Gastroesophageal sphincter (tissue), 4 donors: ENCODE results near the gene VSTM4. TPM values are rescaled to one million over a fixed set of nuclear protein-coding genes. Genes with fewer than 3 reads are reported as not detected.

Experiments
- ATAC-seq: fragments of 150-250 bp; one replicate; pipeline ENCODE4 v1.9.1; 2016; ENCODE audit warnings: mild to moderate bottlenecking, moderate library complexity
- H3K27ac ChIP-seq, 4 donors: fragments of 200-600 bp; sonication (generic) in 3 of 4; 1 replicate in 3 of 4; 2 replicates in 1 of 4; pipeline ENCODE4 v1.5.1; 2016 to 2019
- H3K27me3 ChIP-seq: fragments of 200-600 bp; sonication (generic); one replicate; pipeline ENCODE4 v1.5.1; 2019
- H3K36me3 ChIP-seq, 2 donors: fragments of 200-600 bp; sonication (generic); one replicate each; pipeline ENCODE4 v1.5.1; 2019; ENCODE audit warnings: control low read depth in 1 of 2
- H3K4me1 ChIP-seq, 3 donors: fragments of 200-600 bp; sonication (generic); 1 replicate in 2 of 3; 2 replicates in 1 of 3; pipeline ENCODE4 v1.5.1; 2016 to 2019; ENCODE audit warnings: control low read depth in 2 of 3
- H3K4me3 ChIP-seq, 2 donors: fragments of 200-600 bp; sonication (generic); one replicate each; pipeline ENCODE4 v1.5.1; 2019; ENCODE audit warnings: mild to moderate bottlenecking in 1 of 2, moderate library complexity in 1 of 2
- H3K9me3 ChIP-seq, 3 donors: fragments of 200-600 bp; sonication (generic); one replicate each; pipeline ENCODE4 v1.5.1; 2017 to 2019; ENCODE audit warnings: control low read depth in 2 of 3
- EP300 ChIP-seq: sonication (generic); formaldehyde crosslinking; IDR thresholded peaks from one replicate; pipeline ENCODE4 v1.6.1; 2017; ENCODE audit warnings: antibody characterized with exemption, mild to moderate bottlenecking
- POLR2A ChIP-seq, 2 donors: fragments of 450-650 bp; IDR thresholded peaks; one replicate each; pipeline ENCODE4 v1.6.1; 2017; ENCODE audit warnings: antibody characterized with exemption in 2 of 2, mild to moderate bottlenecking in 2 of 2, moderate library complexity in 1 of 2
- POLR2AphosphoS5 ChIP-seq: sonication (generic); formaldehyde crosslinking; IDR thresholded peaks from one replicate; pipeline ENCODE4 v1.6.1; 2017; ENCODE audit warnings: antibody characterized with exemption
- WGBS, 2 donors: methylation state at CpG; one replicate each; pipeline ENCODE4 v1.1.5; 2018; ENCODE audit warnings: low coverage in 1 of 2; 5-methylcytosine and 5-hydroxymethylcytosine counted together
- total RNA-seq, 4 donors: library from RNA; depleted of rRNA; stranded (reverse); fragments of >200 nt; gene quantifications; one replicate each; pipeline ENCODE4 v1.1.0, GENCODE V29; 2016
- TF ChIP-seq, protein P1 (sequence below), 4 experiments: fragments of 200-600 bp in 2 of 4; fragments of 450-650 bp in 2 of 4; sonication (generic) in 1 of 4; IDR thresholded peaks; one replicate each; pipeline ENCODE4 v1.5.1; 2017 to 2019; ENCODE audit warnings: antibody characterized with exemption in 4 of 4, mild to moderate bottlenecking in 2 of 4, moderate library complexity in 2 of 4

VSTM4 gene
- total RNA-seq, 4 donors from 2014 or later: 11.4 to 25.1 (median 21.9) TPM

GRCh38 chr10:49025347-49025983 is 89.9 kb downstream of the VSTM4 start:
- H3K27me3 ChIP-seq: no peaks in the 10 kb centered on the region
- no peak for ATAC-seq
- H3K9me3 ChIP-seq: no peaks in the 10 kb centered on the region
- H3K27ac ChIP-seq: peak overlapping the region in 1 of 4 donors; percentile 35
- H3K36me3 ChIP-seq: peaks cover 0 to 15% of the 10 kb centered on the region in 2 donors
- H3K4me3 ChIP-seq: no peak overlapping the region
- H3K4me1 ChIP-seq: no peaks in the 10 kb centered on the region
- WGBS, 2 donors: 75 to 80% methylated on average over 1 of the region's 7 CpGs
- TF ChIP-seq, protein P1, sequence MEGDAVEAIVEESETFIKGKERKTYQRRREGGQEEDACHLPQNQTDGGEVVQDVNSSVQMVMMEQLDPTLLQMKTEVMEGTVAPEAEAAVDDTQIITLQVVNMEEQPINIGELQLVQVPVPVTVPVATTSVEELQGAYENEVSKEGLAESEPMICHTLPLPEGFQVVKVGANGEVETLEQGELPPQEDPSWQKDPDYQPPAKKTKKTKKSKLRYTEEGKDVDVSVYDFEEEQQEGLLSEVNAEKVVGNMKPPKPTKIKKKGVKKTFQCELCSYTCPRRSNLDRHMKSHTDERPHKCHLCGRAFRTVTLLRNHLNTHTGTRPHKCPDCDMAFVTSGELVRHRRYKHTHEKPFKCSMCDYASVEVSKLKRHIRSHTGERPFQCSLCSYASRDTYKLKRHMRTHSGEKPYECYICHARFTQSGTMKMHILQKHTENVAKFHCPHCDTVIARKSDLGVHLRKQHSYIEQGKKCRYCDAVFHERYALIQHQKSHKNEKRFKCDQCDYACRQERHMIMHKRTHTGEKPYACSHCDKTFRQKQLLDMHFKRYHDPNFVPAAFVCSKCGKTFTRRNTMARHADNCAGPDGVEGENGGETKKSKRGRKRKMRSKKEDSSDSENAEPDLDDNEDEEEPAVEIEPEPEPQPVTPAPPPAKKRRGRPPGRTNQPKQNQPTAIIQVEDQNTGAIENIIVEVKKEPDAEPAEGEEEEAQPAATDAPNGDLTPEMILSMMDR (IDR thresholded peaks at IDR 0.05): no peak

- TF ChIP-seq POLR2A (IDR thresholded peaks at IDR 0.05): no peak
- no peak for TF ChIP-seq POLR2AphosphoS5
- TF ChIP-seq, protein P1 (IDR thresholded peaks at IDR 0.05): no peak
- no peak for TF ChIP-seq EP300
- no peak for ATAC-seq
- 64 to 69% methylated on average over 3 of the region's 3 CpGs for WGBS, 2 donors
Measured at GRCh38 chr10:49024484-49024883, 90.8 kb downstream of the VSTM4 start.

DNA sequence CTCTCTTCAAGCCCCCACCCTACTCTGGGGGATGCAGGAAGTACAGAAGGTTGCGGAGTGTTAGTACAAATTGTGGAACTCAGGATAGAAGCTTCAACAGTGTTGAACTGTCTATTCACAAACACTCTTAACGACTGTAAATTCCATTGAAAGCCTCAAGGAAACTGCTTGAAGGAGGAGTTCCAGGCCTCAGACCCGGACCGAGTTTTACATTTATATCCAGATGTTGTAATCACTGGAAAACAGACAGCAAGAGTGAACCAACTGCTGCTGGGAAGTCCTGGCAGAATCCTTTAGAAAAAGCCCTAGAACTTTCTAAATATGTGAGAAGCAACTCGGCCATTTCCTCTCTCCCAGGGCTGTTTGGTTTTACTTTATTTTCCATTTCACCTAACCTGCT is 91.6 kb downstream of the VSTM4 start:
- peak overlapping the region; percentile 25 to 55 (median 42) for H3K27ac ChIP-seq
- peak; percentile 73 for ATAC-seq
- TF ChIP-seq, protein P1 (IDR thresholded peaks at IDR 0.05): no peak
- TF ChIP-seq POLR2AphosphoS5: no peak
- TF ChIP-seq POLR2A (IDR thresholded peaks at IDR 0.05): no peak
- no peak for TF ChIP-seq EP300
- no peaks in the 10 kb centered on the region for H3K9me3 ChIP-seq
- no peak overlapping the region for H3K4me3 ChIP-seq
- no peaks in the 10 kb centered on the region for H3K4me1 ChIP-seq
- H3K36me3 ChIP-seq: peaks cover 0 to 13% of the 10 kb centered on the region in 2 donors
- no peaks in the 10 kb centered on the region for H3K27me3 ChIP-seq
- 29 to 43% methylated on average over 5 of the region's 5 CpGs for WGBS, 2 donors

More at GRCh38 chr10:49024484-49024883, 90.8 kb downstream of the VSTM4 start:
- H3K9me3 ChIP-seq: no peaks in the 10 kb centered on the region
- peaks cover 0 to 8% of the 10 kb centered on the region in 2 donors for H3K36me3 ChIP-seq
- H3K4me1 ChIP-seq: no peaks in the 10 kb centered on the region
- H3K27me3 ChIP-seq: no peaks in the 10 kb centered on the region
- H3K4me3 ChIP-seq: no peak overlapping the region
- peak overlapping the region in 3 of 4 donors; percentile 25 to 48 (median 35) for H3K27ac ChIP-seq

GRCh38 chr10:49023071-49023470 is 92.3 kb downstream of the VSTM4 start:
- Histone ChIP-seq H3K27ac (no peak overlapping the region), H3K4me3 (no peak overlapping the region), H3K4me1 (no peaks in the 10 kb centered on the region), H3K27me3 (no peaks in the 10 kb centered on the region), H3K36me3 (peaks cover 0 to 19% of the 10 kb centered on the region in 2 donors), H3K9me3 (no peaks in the 10 kb centered on the region)
- ATAC-seq: no peak
- TF ChIP-seq EP300: no peak
- no peak for TF ChIP-seq POLR2A (IDR thresholded peaks at IDR 0.05)
- TF ChIP-seq, protein P1 (IDR thresholded peaks at IDR 0.05): no peak
- no peak for TF ChIP-seq POLR2AphosphoS5
- WGBS, 2 donors: 52 to 55% methylated on average over 2 of the region's 2 CpGs

- no peaks in the 10 kb centered on the region for H3K27me3 ChIP-seq
- 88 to 94% methylated on average over 6 of the region's 6 CpGs for WGBS, 2 donors
- H3K4me3 ChIP-seq: no peak overlapping the region
- no peaks in the 10 kb centered on the region for H3K4me1 ChIP-seq
- peaks cover 0 to 27% of the 10 kb centered on the region in 2 donors for H3K36me3 ChIP-seq
- no peaks in the 10 kb centered on the region for H3K9me3 ChIP-seq
- TF ChIP-seq EP300 (no peak), POLR2AphosphoS5 (no peak), POLR2A (IDR thresholded peaks at IDR 0.05) (no peak)
- TF ChIP-seq, protein P1 (IDR thresholded peaks at IDR 0.05): no peak
- no peak for ATAC-seq
- no peak overlapping the region for H3K27ac ChIP-seq
Measured at GRCh38 chr10:49021685-49022084, 93.6 kb downstream of the VSTM4 start.
